A673 (cell line): ENCODE results near the gene PTK6. TPM values are rescaled to one million over a fixed set of nuclear protein-coding genes. Genes with fewer than 3 reads are reported as not detected.
"Not testable (repeated sequence)": the region's sequence is repeated elsewhere in the genome, so short reads cannot be mapped to it uniquely, and the experiment has no call there.

Experiments
- BruUV-seq: library from RNA; stranded (reverse); fragments of 400-500 nt; replicated peaks from 2 replicates; lab custom pipeline; 2021; lab: Mats Ljungman, UMichigan
- CTCF ChIA-PET: fragments of 300-600 bp; sonication (Branson Sonifier 250); formaldehyde crosslinking; loops from one replicate; lab custom pipeline; 2022; ENCODE audit warnings: antibody characterized with exemption; lab: Charles Lee
- POLR2A ChIA-PET: fragments of 300-600 bp; sonication (Branson Sonifier 250); formaldehyde crosslinking; loops from one replicate; lab custom pipeline; 2022; ENCODE audit warnings: antibody characterized with exemption; ENCODE audit not compliant: low non-redundant PET; lab: Charles Lee
- DNase-seq: peaks from one replicate; pipeline ENCODE4 v3.0.0-alpha.2; 2015; ENCODE audit warnings: low spot score
- H3K27ac ChIP-seq: fragments of 200-600 bp; sonication (generic); 2 replicates; pipeline ENCODE4 v1.5.1; 2016; ENCODE audit warnings: mixed run types, low read depth, mild to moderate bottlenecking, mixed read lengths, antibody characterized with exemption, low read length; ENCODE audit not compliant: poor library complexity, severe bottlenecking
- H3K27me3 ChIP-seq: fragments of 200-600 bp; sonication (generic); replicated peaks from 2 replicates; pipeline ENCODE4 v1.6.1; 2017; ENCODE audit warnings: mixed run types, low read depth, mild to moderate bottlenecking, mixed read lengths, antibody characterized with exemption, low read length; ENCODE audit not compliant: insufficient read depth, poor library complexity
- H3K36me3 ChIP-seq: fragments of 200-600 bp; sonication (generic); 2 replicates; pipeline ENCODE4 v1.6.1; 2016; ENCODE audit warnings: mixed run types, mild to moderate bottlenecking, mixed read lengths, antibody characterized with exemption, low read length; ENCODE audit not compliant: insufficient read depth, poor library complexity, severe bottlenecking
- H3K4me1 ChIP-seq: fragments of 200-600 bp; sonication (generic); 2 replicates; pipeline ENCODE4 v1.6.1; 2017; ENCODE audit warnings: mixed run types, mild to moderate bottlenecking, mixed read lengths, antibody characterized with exemption, low read length; ENCODE audit not compliant: insufficient read depth, poor library complexity, severe bottlenecking
- H3K4me3 ChIP-seq: fragments of 200-600 bp; sonication (generic); 2 replicates; pipeline ENCODE4 v1.5.1; 2016; ENCODE audit warnings: low read depth, mixed run types, mild to moderate bottlenecking, mixed read lengths, low read length; ENCODE audit not compliant: poor library complexity, severe bottlenecking
- H3K9me3 ChIP-seq: fragments of 200-600 bp; sonication (generic); 2 replicates; pipeline ENCODE4 v1.6.1; 2016; ENCODE audit warnings: mixed run types, low read depth, mild to moderate bottlenecking, mixed read lengths, antibody characterized with exemption, low read length; ENCODE audit not compliant: poor library complexity, severe bottlenecking
- CTCF ChIP-seq: fragments of 300-800, 200-600 bp; sonication (generic); conservative IDR thresholded peaks from 2 replicates; pipeline ENCODE4 v1.5.1; 2017; ENCODE audit warnings: low read depth, mild to moderate bottlenecking, antibody characterized with exemption, low read length, moderate library complexity, mixed read lengths
- EZH2 ChIP-seq: fragments of 200-600 bp; sonication (generic); IDR thresholded peaks from 2 replicates; pipeline ENCODE4 v1.6.1; 2017; ENCODE audit warnings: borderline replicate concordance, low read depth, mild to moderate bottlenecking, mixed read lengths, antibody characterized with exemption, low read length; ENCODE audit not compliant: poor library complexity, severe bottlenecking
- intact Hi-C: fragments of 100-400 bp; cut with micrococcal nuclease; formaldehyde crosslinking; loops from one replicate; pipeline ENCODE4 v1.10.0; 2022; ENCODE audit not compliant: unreplicated experiment
- total RNA-seq: library from RNA; stranded (reverse); gene quantifications from 2 replicates; pipeline ENCODE4 v1.2.3, GENCODE V29; 2021

The PTK6 gene
- total RNA-seq, 1 experiment from 2014 or later: not detected

- intact Hi-C loops: no loop called here
- BruUV-seq: no TSS peak
- ChIA-PET CTCF (no interaction called here), POLR2A (no interaction called here)
- H3K4me1 ChIP-seq: peaks cover 6% of the 10 kb centered on the region
- no peaks in the 10 kb centered on the region for H3K27me3 ChIP-seq
- DNase-seq: no peak
- peaks cover 23% of the 10 kb centered on the region for H3K36me3 ChIP-seq
- TF ChIP-seq CTCF: no peak
- TF ChIP-seq EZH2: no peak
- H3K4me3 ChIP-seq: peak overlapping the region; percentile 67
- H3K27ac ChIP-seq: no peak overlapping the region
- H3K9me3 ChIP-seq: peaks cover 8% of the 10 kb centered on the region
These were observed 18.1 kb downstream of the PTK6 start for GRCh38 chr20:63518946-63519667.

DNA sequence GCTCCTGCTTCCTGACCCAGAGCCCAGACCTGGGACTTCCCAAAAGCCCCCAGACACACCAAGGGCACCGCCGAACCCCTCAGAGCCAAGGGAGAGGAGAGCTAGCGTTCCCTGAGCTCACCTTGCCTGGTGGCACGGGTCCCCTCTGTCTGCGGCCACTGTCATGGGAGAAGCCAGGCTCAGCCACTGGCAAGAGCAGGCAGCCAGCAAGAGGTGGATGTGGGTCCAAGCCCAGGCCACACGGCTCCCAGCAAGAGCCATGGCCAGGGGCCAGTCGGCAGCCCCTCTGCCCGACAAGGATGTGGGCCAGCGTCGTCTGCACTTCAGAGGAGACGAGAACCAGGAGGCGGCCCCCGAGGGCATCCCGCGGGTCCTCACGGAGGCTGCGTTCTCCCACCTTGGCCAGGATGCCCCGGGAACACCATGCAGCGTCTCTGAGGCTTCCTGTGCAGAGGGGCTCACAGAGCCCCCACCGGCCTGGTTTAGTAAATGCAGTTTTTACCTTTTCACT is 18.8 kb downstream of the PTK6 start:
- DNase-seq: no peak
- peaks cover 1% of the 10 kb centered on the region for H3K27me3 ChIP-seq
- peaks cover 6% of the 10 kb centered on the region for H3K4me1 ChIP-seq
- TF ChIP-seq CTCF: no peak
- TF ChIP-seq EZH2: no peak
- H3K36me3 ChIP-seq: peaks cover 19% of the 10 kb centered on the region
- intact Hi-C loops: no loop called here
- H3K4me3 ChIP-seq: no peak overlapping the region
- ChIA-PET POLR2A (no interaction called here), CTCF (no interaction called here)
- BruUV-seq: no TSS peak
- peaks cover 6% of the 10 kb centered on the region for H3K9me3 ChIP-seq
- H3K27ac ChIP-seq: no peak overlapping the region

- BruUV-seq: no TSS peak
- intact Hi-C loops: no loop called here
- no peak for TF ChIP-seq EZH2
- TF ChIP-seq CTCF: no peak
These were observed 19.5 kb downstream of the PTK6 start for GRCh38 chr20:63517376-63518309.

GRCh38 chr20:63514520-63514919 is 22.7 kb downstream of the PTK6 start:
- H3K27me3 ChIP-seq, H3K36me3 ChIP-seq, H3K4me1 ChIP-seq, H3K27ac ChIP-seq, CTCF ChIA-PET, H3K4me3 ChIP-seq, DNase-seq, H3K9me3 ChIP-seq, BruUV-seq, POLR2A ChIA-PET, intact Hi-C loops: not testable (repeated sequence)

More at GRCh38 chr20:63517376-63518309, 19.5 kb downstream of the PTK6 start:
- Histone ChIP-seq H3K36me3 (peaks cover 11% of the 10 kb centered on the region), H3K4me3 (no peak overlapping the region), H3K4me1 (peaks cover 6% of the 10 kb centered on the region), H3K9me3 (no peaks in the 10 kb centered on the region), H3K27ac (no peak overlapping the region), H3K27me3 (peaks cover 7% of the 10 kb centered on the region)
- DNase-seq: no peak
- ChIA-PET POLR2A (no interaction called here), CTCF (interaction anchor here (0.7 kb wide), 1 partner anchor 21 kb away, joined by 4 read pairs; no protein-coding TSS in a partner anchor)
